Spleen (tissue), 11 donors: Measurements from ENCODE around the gene CBX1. TPM values are rescaled to one million over a fixed set of nuclear protein-coding genes. Genes with fewer than 3 reads are reported as not detected.

Source experiments
- DNase-seq: peaks from one replicate; pipeline ENCODE4 v3.0.0-alpha.2; 2020
- H3K27ac ChIP-seq, 8 donors: fragments of 200-600 bp; sonication (generic) in 7 of 8; 1 replicate in 4 of 8; 2 replicates in 4 of 8; pipeline versions ENCODE4 v1.5.0 to v1.8.0; 2016 to 2021; ENCODE audit warnings: inconsistent platforms in 4 of 8, mild to moderate bottlenecking in 4 of 8, moderate library complexity in 1 of 8
- H3K27me3 ChIP-seq, 7 donors: fragments of 200-600 bp; sonication (generic) in 6 of 7; replicated peaks in 1 of 7; 1 replicate in 4 of 7; 2 replicates in 3 of 7; pipeline versions ENCODE4 v1.5.0 to v1.8.0; 2016 to 2021; ENCODE audit warnings: inconsistent platforms in 3 of 7, mild to moderate bottlenecking in 1 of 7
- H3K36me3 ChIP-seq, 6 donors: fragments of 200-600 bp; sonication (generic) in 5 of 6; 1 replicate in 4 of 6; 2 replicates in 2 of 6; pipeline versions ENCODE4 v1.5.0 to v1.8.0; 2016 to 2021; ENCODE audit warnings: inconsistent platforms in 2 of 6
- H3K4me1 ChIP-seq, 6 donors: fragments of 200-600 bp; sonication (generic) in 5 of 6; 1 replicate in 3 of 6; 2 replicates in 3 of 6; pipeline versions ENCODE4 v1.5.0 to v1.8.0; 2016 to 2021; ENCODE audit warnings: inconsistent platforms in 3 of 6
- H3K4me3 ChIP-seq, 8 donors: fragments of 200-600 bp; sonication (generic) in 7 of 8; 1 replicate in 4 of 8; 2 replicates in 4 of 8; pipeline versions ENCODE4 v1.5.0 to v1.8.0; 2016 to 2021; ENCODE audit warnings: inconsistent platforms in 4 of 8, mild to moderate bottlenecking in 4 of 8, moderate library complexity in 2 of 8
- H3K9me3 ChIP-seq, 8 donors: fragments of 200-600 bp; sonication (generic) in 7 of 8; 1 replicate in 4 of 8; 2 replicates in 4 of 8; pipeline versions ENCODE4 v1.5.0 to v1.8.0; 2016 to 2021; ENCODE audit warnings: inconsistent platforms in 4 of 8
- CTCF ChIP-seq, 11 experiments: fragments of 200-600 bp in 7 of 11; fragments of 450-650 bp in 4 of 11; sonication (generic) in 4 of 11; IDR thresholded peaks in 8 of 11; conservative IDR thresholded peaks in 3 of 11; 1 replicate in 7 of 11; 2 replicates in 4 of 11; pipeline versions ENCODE4 v1.4.0 to v1.8.0; 2016 to 2021; ENCODE audit warnings: antibody characterized with exemption in 11 of 11, inconsistent platforms in 4 of 11, mild to moderate bottlenecking in 1 of 11
- POLR2A ChIP-seq, 3 donors: fragments of 450-650 bp; IDR thresholded peaks; one replicate each; pipeline ENCODE4 v1.5.1; 2017; ENCODE audit warnings: antibody characterized with exemption in 3 of 3, mild to moderate bottlenecking in 1 of 3
- POLR2AphosphoS5 ChIP-seq, 3 donors: sonication (generic); formaldehyde crosslinking; IDR thresholded peaks; one replicate each; pipeline ENCODE4 v1.5.1; 2017; ENCODE audit warnings: antibody characterized with exemption in 3 of 3
- WGBS, 5 donors: extraction: QIAGEN DNeasy Blood & Tissue Kit in 3 of 5; methylation state at CpG; one replicate each; pipeline versions ENCODE4 v1.1.5 to v1.1.7; 2013 to 2018; 5-methylcytosine and 5-hydroxymethylcytosine counted together
- intact Hi-C: fragments of 100-400 bp; cut with DNase I; formaldehyde crosslinking; loops from one replicate; pipeline ENCODE4 v1.15.0; 2023; ENCODE audit warnings: low total_unique reads
- polyA plus RNA-seq, 3 donors: library from polyadenylated mRNA; stranded (reverse); fragments of 200-250 nt; gene quantifications; one replicate each; pipeline ENCODE4 v1.2.1, GENCODE V29; 2013
- total RNA-seq, 7 donors: library from RNA; depleted of rRNA in 3 of 7; stranded (reverse); fragments of >200 nt in 3 of 7; fragmentation: NEBNext Ultra II Directional in 4 of 7; extraction: Animal tissue kit (Norgen Biotek cat#: 25700) in 4 of 7; gene quantifications; one replicate each; pipeline versions ENCODE4 v1.1.0 to v1.2.1, GENCODE V29; 2016 to 2021
- donor health status: healthy with polysubstance abuse.
- donor health status: DM: no; HTN: no; CAD: no; lungs with moderate emphysema.
- donor health status: DM: no; HTN: no; CAD: no.
- donor health status: Bipolar disorder and iron deficiency.
- donor health status: healthy.
- donor health status: DM: no; HTN: no; CAD: no.
- donor health status: DM: yes; HTN: yes; CAD: no.

Gene CBX1
- total and polyA plus RNA-seq, 10 donors: 19.6 to 36.2 (median 28.6) TPM

- no peaks in the 10 kb centered on the region for H3K9me3 ChIP-seq
- no peak for TF ChIP-seq POLR2AphosphoS5 (IDR thresholded peaks at IDR 0.05)
- TF ChIP-seq CTCF (IDR thresholded peaks at IDR 0.05 in 8 of 11, conservative IDR thresholded peaks at IDR 0.05 in 3 of 11): no peak
- TF ChIP-seq POLR2A (IDR thresholded peaks at IDR 0.05): no peak
- peaks cover 0 to 11% (median 6%) of the 10 kb centered on the region in 6 donors for H3K4me1 ChIP-seq
- peaks cover 0 to 51% (median 0%) of the 10 kb centered on the region in 6 donors for H3K36me3 ChIP-seq
- H3K27me3 ChIP-seq: peaks cover 0 to 49% (median 17%) of the 10 kb centered on the region in 7 donors
- intact Hi-C loops: no loop called here
- H3K4me3 ChIP-seq: no peak overlapping the region
- H3K27ac ChIP-seq: no peak overlapping the region
- 65 to 81% (median 69%) methylated on average over 16 of the region's 16 CpGs for WGBS, 5 donors
- no peak for DNase-seq
Observed at GRCh38 chr17:48148854-48149786, 47.8 kb upstream of the CBX1 start.

GRCh38 chr17:48148029-48148770 lies 46.9 kb upstream of the CBX1 start:
- H3K4me3 ChIP-seq: no peak overlapping the region
- H3K27me3 ChIP-seq: peaks cover 0 to 58% (median 17%) of the 10 kb centered on the region in 7 donors
- 73 to 80% (median 74%) methylated on average over 14 of the region's 14 CpGs for WGBS, 5 donors
- DNase-seq: no peak
- no peak overlapping the region for H3K27ac ChIP-seq
- H3K36me3 ChIP-seq: peaks cover 0 to 53% (median 0%) of the 10 kb centered on the region in 6 donors
- H3K9me3 ChIP-seq: no peaks in the 10 kb centered on the region
- no peak for TF ChIP-seq POLR2AphosphoS5 (IDR thresholded peaks at IDR 0.05)
- no peak for TF ChIP-seq POLR2A (IDR thresholded peaks at IDR 0.05)
- no peak for TF ChIP-seq CTCF (IDR thresholded peaks at IDR 0.05 in 8 of 11, conservative IDR thresholded peaks at IDR 0.05 in 3 of 11)
- peaks cover 0 to 2% (median 0%) of the 10 kb centered on the region in 6 donors for H3K4me1 ChIP-seq
- intact Hi-C loops: no loop called here

GRCh38 chr17:48144976-48145798 lies 43.9 kb upstream of the CBX1 start:
- no peaks in the 10 kb centered on the region for H3K9me3 ChIP-seq
- intact Hi-C loops: no loop called here
- H3K27me3 ChIP-seq: peaks cover 0 to 47% (median 17%) of the 10 kb centered on the region in 7 donors
- H3K4me1 ChIP-seq: peaks cover 0 to 4% (median 1%) of the 10 kb centered on the region in 6 donors
- H3K27ac ChIP-seq: no peak overlapping the region
- DNase-seq: no peak
- peaks cover 0 to 42% (median 0%) of the 10 kb centered on the region in 6 donors for H3K36me3 ChIP-seq
- no peak overlapping the region for H3K4me3 ChIP-seq
- WGBS, 5 donors: 75 to 90% (median 85%) methylated on average over 3 of the region's 3 CpGs
- TF ChIP-seq CTCF (IDR thresholded peaks at IDR 0.05 in 8 of 11, conservative IDR thresholded peaks at IDR 0.05 in 3 of 11): no peak
- no peak for TF ChIP-seq POLR2A (IDR thresholded peaks at IDR 0.05)
- TF ChIP-seq POLR2AphosphoS5 (IDR thresholded peaks at IDR 0.05): no peak
